ENCODE results near the gene S100A9.

- TF ChIP-seq CTCF (IDR thresholded peaks at IDR 0.05 in 2 of 3, conservative IDR thresholded peaks at IDR 0.05 in 1 of 3; ENCODE audit: borderline replicate concordance in 1 of 3, insufficient read depth in 1 of 3, low read depth in 2 of 3, low read length in 2 of 3) = no peak
- no peak for TF ChIP-seq TCF7L2 (IDR thresholded peaks at IDR 0.05; ENCODE audit: borderline replicate concordance, extremely low read depth, insufficient read depth, insufficient read length)
- TF ChIP-seq CEBPB (IDR thresholded peaks at IDR 0.05; ENCODE audit: low read depth) = no peak
- TF ChIP-seq EZH2 (IDR thresholded peaks at IDR 0.05) = no peak
- no peak for TF ChIP-seq MAX (IDR thresholded peaks at IDR 0.05)
- no peak for TF ChIP-seq POLR2A (IDR thresholded peaks at IDR 0.05; ENCODE audit: borderline replicate concordance, extremely low read depth, insufficient read depth, insufficient read length)
- no peak for TF ChIP-seq ATF3 (IDR thresholded peaks at IDR 0.05)
- TF ChIP-seq YY1 (IDR thresholded peaks at IDR 0.05; ENCODE audit: extremely low read depth, insufficient replicate concordance, low read depth, low read length) = no peak
- TF ChIP-seq ZNF274 (IDR thresholded peaks at IDR 0.05; ENCODE audit: low read depth, low read length) = no peak
- TF ChIP-seq REST (IDR thresholded peaks at IDR 0.05; ENCODE audit: low read depth) = no peak
- no peak for TF ChIP-seq POLR2AphosphoS5 (IDR thresholded peaks at IDR 0.05; ENCODE audit: low read depth, low read length)
- no peak for TF ChIP-seq ZBTB33 (IDR thresholded peaks at IDR 0.05; ENCODE audit: extremely low read depth, insufficient replicate concordance, low read length)
- no peak for TF ChIP-seq SP1 (IDR thresholded peaks at IDR 0.05; ENCODE audit: low read depth)
Observed at GRCh38 chr1:153395136-153395685, 37.6 kb downstream of the S100A9 start.
